GM21529 (cell line): ENCODE data around the gene DNAAF1.
"Not testable (repeated sequence)": the region's sequence is repeated elsewhere in the genome, so short reads cannot be mapped to it uniquely, and the experiment has no call there.

Experiments used
- ATAC-seq: cut with Tn5 transposase; IDR thresholded peaks from one replicate; pipeline ENCODE4 v1.9.1; 2021; ENCODE audit not compliant: unreplicated experiment

The DNAAF1 gene

GRCh38 chr16:84144859-84145639 is at the start of gene DNAAF1, which contains the start of gene HSDL1:
Gene DNAAF1 (plus strand): TSS chr16:84145308. CDS start chr16:84145441, 133 bp downstream.
Gene HSDL1 (minus strand): TSS chr16:84145177. CDS start chr16:84131321, 13,856 bp downstream.
- peak; percentile 85 for ATAC-seq

- ATAC-seq, result no peak
These were observed 49.6 kb upstream of the DNAAF1 start for GRCh38 chr16:84095466-84095865.

DNA sequence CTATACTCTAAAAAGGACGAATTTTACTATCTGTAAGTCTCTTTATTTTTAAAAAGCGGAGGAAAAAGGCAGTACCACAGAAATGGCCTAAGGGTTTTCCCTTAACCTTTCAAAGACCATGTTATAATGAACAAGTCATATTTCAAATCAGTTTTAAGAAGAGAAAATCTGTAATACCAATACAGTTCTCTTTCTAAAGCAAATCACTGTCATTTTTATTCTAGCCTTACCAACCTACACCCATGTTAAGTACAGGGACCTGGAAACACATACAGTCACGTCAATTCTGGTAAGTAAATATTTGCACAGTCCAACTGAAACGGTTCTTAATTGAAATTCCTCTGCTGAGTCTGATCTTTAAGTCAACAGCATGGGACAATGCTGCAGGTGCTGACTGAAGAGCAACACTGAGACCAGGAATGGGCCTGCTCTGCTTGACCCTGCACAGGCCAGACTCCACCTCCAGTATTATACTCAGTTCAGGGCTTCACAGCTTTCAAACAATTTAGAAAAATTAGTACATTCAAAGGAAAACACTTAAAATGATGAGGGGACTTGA is 48.6 kb upstream of the DNAAF1 start:
- ATAC-seq, result no peak

- no peak for ATAC-seq
These were observed 46.2 kb upstream of the DNAAF1 start for GRCh38 chr16:84098939-84099338.

DNA sequence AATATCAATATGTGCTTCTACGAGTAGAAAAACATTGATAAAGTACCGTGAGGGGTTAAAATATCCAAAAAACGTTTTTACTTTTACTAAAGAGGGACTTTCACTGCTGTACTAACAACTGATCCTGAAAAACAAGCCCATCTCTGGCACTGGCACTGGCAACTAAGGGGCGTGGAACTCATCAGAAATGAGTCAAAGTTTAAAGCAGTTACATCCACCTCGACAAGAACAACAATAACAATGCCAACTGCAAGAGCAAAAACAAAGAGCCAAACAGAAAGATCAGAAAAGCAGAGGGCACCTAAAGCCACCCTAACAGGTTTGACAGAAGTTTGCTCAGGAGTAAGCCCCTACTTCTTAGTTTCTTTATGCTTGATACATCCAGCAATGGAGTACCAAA is 41.4 kb upstream of the DNAAF1 start:
- no peak for ATAC-seq

GRCh38 chr16:84104231-84104630 is 40.9 kb upstream of the DNAAF1 start:
- no peak for ATAC-seq

DNA sequence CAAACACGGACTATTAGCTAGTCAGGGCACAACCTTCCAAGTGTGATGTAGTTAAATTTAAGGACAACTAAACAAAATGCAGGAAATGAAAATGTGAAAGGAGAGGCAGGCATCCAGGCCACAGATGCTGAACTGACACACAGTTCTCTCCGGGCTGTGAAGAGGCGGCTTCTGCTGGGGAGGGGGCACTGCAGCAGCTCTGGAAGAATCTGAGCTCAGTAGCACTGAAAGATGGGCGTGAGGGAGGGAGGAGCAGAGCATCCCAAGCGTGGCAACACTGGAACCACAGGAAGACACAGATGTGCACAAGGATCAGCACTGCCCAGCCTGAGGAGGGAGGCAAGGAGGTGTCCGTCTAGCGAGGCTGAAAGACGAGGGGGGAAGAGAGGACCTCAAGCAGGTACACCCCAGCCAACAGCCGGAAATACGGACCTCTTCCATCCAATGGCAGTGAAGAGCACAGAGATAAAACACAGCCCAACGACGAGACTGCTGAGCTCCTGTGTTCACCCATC is 39.8 kb upstream of the DNAAF1 start:
- ATAC-seq, result no peak

- ATAC-seq, result no peak
These were observed 39.0 kb upstream of the DNAAF1 start for GRCh38 chr16:84105948-84106740.

- ATAC-seq, result no peak
These were observed 37.2 kb upstream of the DNAAF1 start for GRCh38 chr16:84107921-84108320.

- no peak for ATAC-seq
These were observed 35.3 kb upstream of the DNAAF1 start for GRCh38 chr16:84109598-84110335.

DNA sequence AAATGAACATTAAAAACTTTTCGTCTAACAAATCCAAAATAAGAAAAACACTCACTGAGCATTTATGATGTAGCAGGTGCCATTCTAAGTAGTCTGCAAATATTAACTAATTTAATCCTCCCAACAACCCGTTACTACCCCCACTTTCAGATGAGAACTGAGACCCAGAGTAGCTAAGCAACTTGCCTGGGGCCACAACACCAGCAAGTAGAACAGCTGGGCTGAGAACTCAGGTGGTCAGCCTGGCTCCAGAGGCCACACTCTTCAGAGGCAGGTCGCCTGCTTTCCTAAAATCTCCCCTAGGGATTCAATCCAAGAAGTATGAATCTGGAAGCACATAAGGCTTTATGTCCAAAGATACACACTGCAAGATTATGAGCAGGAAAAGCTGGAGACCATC is 34.6 kb upstream of the DNAAF1 start:
- no peak for ATAC-seq

- no peak for ATAC-seq
These were observed 33.6 kb upstream of the DNAAF1 start for GRCh38 chr16:84111525-84111924.

GRCh38 chr16:84111949-84112348 is 33.2 kb upstream of the DNAAF1 start:
- ATAC-seq, result not testable (repeated sequence)

DNA sequence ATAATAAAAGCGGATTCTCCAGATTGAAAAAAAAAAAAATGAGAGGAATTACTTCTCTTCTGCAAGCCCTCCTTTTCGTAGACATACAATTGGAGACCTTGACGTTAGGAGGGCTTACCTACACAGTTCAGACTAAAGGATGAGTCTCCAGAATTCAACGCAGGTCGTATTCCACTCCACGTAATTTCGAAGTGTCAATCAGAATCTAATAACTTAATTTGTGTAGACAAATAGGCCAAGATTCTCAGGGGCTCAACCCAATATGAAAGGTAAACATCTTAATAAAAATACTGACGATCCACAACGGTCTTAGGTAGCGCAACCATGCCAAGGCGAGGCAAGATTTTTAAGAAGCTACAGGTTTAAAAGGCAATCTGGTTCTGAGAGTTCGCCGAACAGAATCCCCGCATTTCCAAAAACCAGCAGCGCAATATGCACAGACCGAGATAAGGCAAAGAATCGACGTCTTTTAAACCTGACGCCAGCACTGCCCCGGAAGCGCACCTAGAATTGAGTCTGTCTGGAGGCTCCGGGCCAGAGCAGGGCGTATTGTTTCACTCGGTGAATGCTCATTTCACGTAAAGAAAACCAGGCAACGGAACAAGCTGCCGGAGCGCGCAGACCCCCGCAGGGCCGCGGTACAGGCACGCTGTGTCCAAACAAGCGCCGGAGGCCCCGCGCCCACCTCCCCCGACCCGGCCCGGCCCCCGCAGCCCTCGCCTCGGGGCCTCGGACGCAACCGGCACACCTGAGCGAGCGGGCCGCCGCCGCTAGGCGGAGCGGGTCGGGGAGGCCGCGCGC is 29.0 kb upstream of the DNAAF1 start:
- peak; percentile 38 for ATAC-seq

DNA sequence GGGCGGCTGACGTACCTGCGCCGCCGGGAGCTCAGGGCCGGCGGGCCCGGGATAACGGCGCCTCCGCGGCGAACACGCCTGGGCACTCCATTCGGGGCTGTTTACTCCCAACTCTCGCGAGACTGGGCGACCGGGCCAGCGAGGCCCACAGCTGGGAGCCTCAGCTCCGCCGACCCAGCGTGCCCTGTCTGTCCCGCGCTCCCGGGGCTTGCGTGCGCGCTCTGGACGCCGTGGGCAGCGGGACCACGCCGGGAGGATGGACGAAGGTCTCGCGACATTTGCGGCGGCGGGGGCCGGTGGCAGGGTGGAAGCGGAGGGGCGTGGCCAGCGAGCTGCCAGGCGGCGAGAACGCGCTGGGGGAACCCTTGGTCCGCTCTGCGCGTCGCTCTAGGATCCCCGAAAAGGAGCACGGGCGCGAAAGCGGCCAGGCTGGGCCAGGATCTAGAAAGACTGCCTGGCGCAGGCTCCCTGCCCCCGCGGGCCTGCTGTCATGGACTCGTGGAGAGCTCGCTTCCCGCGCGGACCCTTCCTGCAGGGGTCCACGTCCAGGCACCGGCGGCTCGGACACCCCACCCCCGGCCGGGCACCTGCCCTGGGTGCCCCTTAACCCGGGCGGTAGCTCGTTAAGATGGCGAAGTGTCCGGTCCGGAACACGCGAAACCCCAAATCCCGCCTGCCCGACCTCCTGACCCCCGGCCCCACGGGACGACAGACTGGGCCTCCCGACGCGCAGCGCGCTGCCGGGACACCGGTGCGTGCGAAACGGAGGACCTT is 28.2 kb upstream of the DNAAF1 start, which contains the start of gene MBTPS1:
TSS of gene MBTPS1 (minus strand) at position 223 of the 774 bp plus-strand sequence. CDS start 15,159 bp downstream, outside the sequence.
- peak; percentile 88 for ATAC-seq

GRCh38 chr16:84117494-84117843 is 27.6 kb upstream of the DNAAF1 start:
- peak; percentile 1 for ATAC-seq

DNA sequence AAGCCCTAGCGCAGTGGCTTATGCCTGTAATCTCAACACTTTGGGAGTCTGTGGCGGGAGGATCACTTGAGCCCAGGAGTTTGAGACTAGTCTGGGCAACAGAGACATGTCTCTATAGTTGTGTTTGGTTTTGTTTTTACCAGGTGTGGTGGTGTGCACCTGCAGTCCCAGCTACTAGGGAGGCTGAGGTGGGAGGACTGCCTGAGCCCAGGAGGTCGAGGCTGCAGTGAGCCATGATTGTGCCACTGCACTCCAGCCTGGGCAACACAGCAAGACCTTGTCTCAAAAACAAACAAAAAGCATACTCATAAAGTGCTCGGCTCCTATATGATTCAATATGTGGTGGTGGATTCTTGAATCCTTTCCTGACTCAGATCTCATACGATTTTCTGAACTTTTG is 26.8 kb upstream of the DNAAF1 start:
- ATAC-seq, result not testable (repeated sequence)

GRCh38 chr16:84119368-84119767 is 25.7 kb upstream of the DNAAF1 start:
- no peak for ATAC-seq

DNA sequence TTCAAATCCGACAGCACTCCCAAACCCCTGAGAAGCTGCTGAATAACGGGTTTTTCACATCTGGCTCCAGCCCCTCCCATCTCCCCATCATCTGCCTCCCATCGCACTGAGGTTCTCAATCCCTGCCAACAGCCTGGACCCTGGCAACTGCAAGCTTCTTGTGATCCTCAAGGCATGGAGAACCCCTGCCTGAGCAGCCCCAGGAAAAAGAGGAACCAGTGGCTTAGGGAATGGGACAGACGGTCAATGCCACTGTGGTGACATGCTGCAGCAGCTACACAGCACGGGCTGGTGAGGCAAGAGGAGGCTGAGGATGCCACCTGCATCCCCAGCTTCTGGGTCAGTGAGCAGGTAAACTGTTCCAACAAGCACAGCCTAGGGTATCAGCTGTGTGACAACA is 25.1 kb upstream of the DNAAF1 start:
- no peak for ATAC-seq
